Neural cell (in vitro differentiated cells): ENCODE data around the gene MUC6. TPM values are rescaled to one million over a fixed set of nuclear protein-coding genes. Genes with fewer than 3 reads are reported as not detected.

ENCODE experiments used
- H2AFZ ChIP-seq: fragments of 200-600, 300-800 bp; sonication (generic), shearing (Covaris generic); 2 replicates; pipeline ENCODE4 v1.6.0; 2014; ENCODE audit warnings: low read depth, mild to moderate bottlenecking, antibody characterized with exemption, low read length, moderate library complexity
- H3F3A ChIP-seq: fragments of 200-600 bp; shearing (Covaris generic); 2 replicates; pipeline ENCODE4 v1.6.1; 2016; ENCODE audit warnings: mild to moderate bottlenecking, moderate library complexity, mixed read lengths, antibody characterized with exemption, low read length; ENCODE audit not compliant: insufficient read depth, poor library complexity, severe bottlenecking
- H3K27ac ChIP-seq: fragments of 200-600, 300-800 bp; sonication (generic), shearing (Covaris generic); 2 replicates; pipeline ENCODE4 v1.5.1; 2014; ENCODE audit warnings: mild to moderate bottlenecking, low read length, moderate library complexity
- H3K27me3 ChIP-seq: fragments of 300-800, 200-600 bp; sonication (generic), shearing (Covaris generic); 2 replicates; pipeline ENCODE4 v1.6.0; 2014; ENCODE audit warnings: mild to moderate bottlenecking, low read depth, low read length, moderate library complexity; ENCODE audit not compliant: insufficient read depth
- H3K36me3 ChIP-seq: fragments of 300-800, 200-600 bp; sonication (generic), shearing (Covaris generic); 2 replicates; pipeline ENCODE4 v1.5.1; 2014; ENCODE audit warnings: mild to moderate bottlenecking, antibody characterized with exemption, low read length, moderate library complexity; ENCODE audit not compliant: insufficient read depth
- H3K4me2 ChIP-seq: fragments of 300-800, 200-600 bp; sonication (generic), shearing (Covaris generic); 2 replicates; pipeline ENCODE4 v1.6.0; 2014; ENCODE audit warnings: mild to moderate bottlenecking, low read length
- H3K4me3 ChIP-seq: fragments of 300-800, 200-600 bp; sonication (generic), shearing (Covaris generic); 2 replicates; pipeline ENCODE4 v1.5.1; 2014; ENCODE audit warnings: mild to moderate bottlenecking, low read length, moderate library complexity
- H3K79me2 ChIP-seq: fragments of 200-600 bp; shearing (Covaris generic); replicated peaks from 2 replicates; pipeline ENCODE4 v1.6.0; 2014; ENCODE audit warnings: mild to moderate bottlenecking, low read length, moderate library complexity; ENCODE audit not compliant: insufficient read depth
- H3K9ac ChIP-seq: fragments of 300-800, 200-600 bp; sonication (generic), shearing (Covaris generic); 2 replicates; pipeline ENCODE4 v1.6.1; 2016; ENCODE audit warnings: mild to moderate bottlenecking, low read length, mixed read lengths
- H3K9me2 ChIP-seq: fragments of 200-600 bp; shearing (Covaris generic); 2 replicates; pipeline ENCODE4 v1.6.1; 2016; ENCODE audit warnings: mild to moderate bottlenecking, low read length, mixed read lengths; ENCODE audit not compliant: insufficient read depth
- H3K9me3 ChIP-seq: fragments of 200-600, 300-800 bp; sonication (generic), shearing (Covaris generic); 2 replicates; pipeline ENCODE4 v1.6.1; 2016; ENCODE audit warnings: mild to moderate bottlenecking, mixed run types, low read length, moderate library complexity, mixed read lengths
- H4K20me1 ChIP-seq: fragments of 200-600 bp; shearing (Covaris generic); 2 replicates; pipeline ENCODE4 v1.6.1; 2016; ENCODE audit warnings: mild to moderate bottlenecking, mixed run types; ENCODE audit not compliant: insufficient read depth
- CTCF ChIP-seq: fragments of 450-650 bp; IDR thresholded peaks from 2 replicates; pipeline ENCODE4 v1.5.1; 2014; ENCODE audit warnings: antibody characterized with exemption, mild to moderate bottlenecking, moderate library complexity; ENCODE audit not compliant: poor library complexity, severe bottlenecking
- EP300 ChIP-seq: fragments of 450-650 bp; conservative IDR thresholded peaks from 2 replicates; pipeline ENCODE4 v1.6.1; 2014; ENCODE audit warnings: antibody characterized with exemption, mild to moderate bottlenecking, moderate library complexity; ENCODE audit not compliant: poor library complexity, severe bottlenecking
- EZH2 ChIP-seq: fragments of 200-600, 300-800 bp; shearing (Covaris generic), sonication (generic); IDR thresholded peaks from 2 replicates; pipeline ENCODE4 v1.6.1; 2014; ENCODE audit warnings: antibody characterized with exemption, low read length, borderline replicate concordance, mild to moderate bottlenecking; ENCODE audit not compliant: insufficient read depth, poor library complexity, severe bottlenecking
- MXI1 ChIP-seq: fragments of 450-650 bp; conservative IDR thresholded peaks from 2 replicates; pipeline ENCODE4 v1.6.1; 2014; ENCODE audit warnings: antibody characterized with exemption, mild to moderate bottlenecking; ENCODE audit not compliant: poor library complexity, severe bottlenecking
- POLR2AphosphoS5 ChIP-seq: IDR thresholded peaks from 2 replicates; pipeline ENCODE4 v1.6.1; 2012
- SMC3 ChIP-seq: fragments of 450-650 bp; conservative IDR thresholded peaks from 2 replicates; pipeline ENCODE4 v1.6.1; 2014; ENCODE audit warnings: antibody characterized with exemption, mild to moderate bottlenecking, moderate library complexity; ENCODE audit not compliant: poor library complexity
- TAF1 ChIP-seq: IDR thresholded peaks from 2 replicates; pipeline ENCODE4 v1.6.1; 2012; ENCODE audit warnings: low read depth
- polyA plus RNA-seq: library from polyadenylated mRNA; depleted of rRNA; stranded (reverse); fragments of >200 nt; gene quantifications from 2 replicates; pipeline ENCODE4 v1.2.3, GENCODE V29; 2014
- TF ChIP-seq, protein P1 (sequence below): IDR thresholded peaks from 2 replicates; pipeline ENCODE4 v1.6.1; 2012; ENCODE audit warnings: borderline replicate concordance

MUC6 gene
- polyA plus RNA-seq, 1 donor from 2014 or later: not detected

DNA sequence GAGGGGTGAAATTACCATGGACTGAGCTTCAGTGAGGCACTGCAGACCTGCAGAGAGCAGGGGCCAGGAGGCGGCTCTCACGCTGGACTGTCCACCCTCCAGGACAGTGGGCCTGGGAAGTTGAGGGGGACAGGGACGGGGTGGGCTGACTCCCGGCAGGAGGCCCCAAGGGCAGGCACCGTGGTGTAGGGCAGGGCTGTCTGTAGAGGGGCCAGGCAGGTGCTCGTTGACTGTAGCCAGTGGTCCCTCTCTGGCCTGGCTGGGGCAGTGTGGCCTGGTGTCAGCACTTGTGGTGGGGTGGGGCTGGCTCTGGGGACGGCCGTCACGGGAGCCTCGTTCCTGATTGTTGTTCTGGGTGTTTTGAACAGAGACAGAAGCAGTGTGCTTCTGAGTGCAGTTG lies 46.4 kb downstream of the MUC6 start (continued):
- TF ChIP-seq EP300: no peak
- no peak for TF ChIP-seq POLR2AphosphoS5

DNA sequence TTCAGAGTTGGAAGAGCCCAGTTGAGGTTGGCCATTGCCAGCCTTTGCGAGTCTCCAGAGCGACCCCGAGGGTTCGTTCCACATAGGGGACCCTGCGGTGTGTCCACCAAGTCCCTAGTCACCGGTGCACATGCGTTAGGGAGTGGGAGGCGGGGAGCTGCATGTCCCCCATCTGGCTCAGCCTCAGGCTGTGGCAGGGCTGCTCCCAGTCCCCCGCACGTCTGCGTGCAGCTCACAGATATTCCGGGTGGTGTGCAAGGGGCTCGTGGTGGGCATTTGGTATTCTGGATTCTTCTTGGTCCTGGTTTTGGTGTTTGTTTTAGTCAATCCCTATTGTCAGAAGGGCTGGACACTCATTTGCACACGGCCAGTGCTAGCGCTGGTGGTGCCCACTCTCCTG lies 48.8 kb downstream of the MUC6 start:
- no peaks in the 10 kb centered on the region for H3K36me3 ChIP-seq
- H3K27me3 ChIP-seq: no peaks in the 10 kb centered on the region
- H3K27ac ChIP-seq: no peak overlapping the region
- TF ChIP-seq POLR2AphosphoS5 (no peak), EP300 (no peak), CTCF (no peak)
- no peak overlapping the region for H3K9ac ChIP-seq
- H3K4me2 ChIP-seq: no peak overlapping the region
- no peaks in the 10 kb centered on the region for H4K20me1 ChIP-seq
- no peaks in the 10 kb centered on the region for H3K79me2 ChIP-seq
- no peak overlapping the region for H2AFZ ChIP-seq
- no peaks in the 10 kb centered on the region for H3K9me2 ChIP-seq
- H3F3A ChIP-seq: no peaks in the 10 kb centered on the region
- H3K4me3 ChIP-seq: no peak overlapping the region
- no peaks in the 10 kb centered on the region for H3K9me3 ChIP-seq

- Histone ChIP-seq H3K9me2 (no peaks in the 10 kb centered on the region), H3K9me3 (no peaks in the 10 kb centered on the region), H3F3A (no peaks in the 10 kb centered on the region), H3K79me2 (no peaks in the 10 kb centered on the region), H3K27ac (no peak overlapping the region), H3K4me3 (no peak overlapping the region), H3K36me3 (no peaks in the 10 kb centered on the region), H3K4me2 (no peak overlapping the region), H2AFZ (no peak overlapping the region), H3K9ac (no peak overlapping the region), H3K27me3 (no peaks in the 10 kb centered on the region), H4K20me1 (no peaks in the 10 kb centered on the region)
- no peak for TF ChIP-seq EZH2
- TF ChIP-seq, protein P1, sequence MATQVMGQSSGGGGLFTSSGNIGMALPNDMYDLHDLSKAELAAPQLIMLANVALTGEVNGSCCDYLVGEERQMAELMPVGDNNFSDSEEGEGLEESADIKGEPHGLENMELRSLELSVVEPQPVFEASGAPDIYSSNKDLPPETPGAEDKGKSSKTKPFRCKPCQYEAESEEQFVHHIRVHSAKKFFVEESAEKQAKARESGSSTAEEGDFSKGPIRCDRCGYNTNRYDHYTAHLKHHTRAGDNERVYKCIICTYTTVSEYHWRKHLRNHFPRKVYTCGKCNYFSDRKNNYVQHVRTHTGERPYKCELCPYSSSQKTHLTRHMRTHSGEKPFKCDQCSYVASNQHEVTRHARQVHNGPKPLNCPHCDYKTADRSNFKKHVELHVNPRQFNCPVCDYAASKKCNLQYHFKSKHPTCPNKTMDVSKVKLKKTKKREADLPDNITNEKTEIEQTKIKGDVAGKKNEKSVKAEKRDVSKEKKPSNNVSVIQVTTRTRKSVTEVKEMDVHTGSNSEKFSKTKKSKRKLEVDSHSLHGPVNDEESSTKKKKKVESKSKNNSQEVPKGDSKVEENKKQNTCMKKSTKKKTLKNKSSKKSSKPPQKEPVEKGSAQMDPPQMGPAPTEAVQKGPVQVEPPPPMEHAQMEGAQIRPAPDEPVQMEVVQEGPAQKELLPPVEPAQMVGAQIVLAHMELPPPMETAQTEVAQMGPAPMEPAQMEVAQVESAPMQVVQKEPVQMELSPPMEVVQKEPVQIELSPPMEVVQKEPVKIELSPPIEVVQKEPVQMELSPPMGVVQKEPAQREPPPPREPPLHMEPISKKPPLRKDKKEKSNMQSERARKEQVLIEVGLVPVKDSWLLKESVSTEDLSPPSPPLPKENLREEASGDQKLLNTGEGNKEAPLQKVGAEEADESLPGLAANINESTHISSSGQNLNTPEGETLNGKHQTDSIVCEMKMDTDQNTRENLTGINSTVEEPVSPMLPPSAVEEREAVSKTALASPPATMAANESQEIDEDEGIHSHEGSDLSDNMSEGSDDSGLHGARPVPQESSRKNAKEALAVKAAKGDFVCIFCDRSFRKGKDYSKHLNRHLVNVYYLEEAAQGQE: no peak
Measured at GRCh38 chr11:986952-987305, 49.6 kb downstream of the MUC6 start.

GRCh38 chr11:986270-986951 lies 50.1 kb downstream of the MUC6 start:
- no peak overlapping the region for H3K9ac ChIP-seq
- H3K36me3 ChIP-seq: no peaks in the 10 kb centered on the region
- H4K20me1 ChIP-seq: no peaks in the 10 kb centered on the region
- H3F3A ChIP-seq: no peaks in the 10 kb centered on the region
- no peaks in the 10 kb centered on the region for H3K9me2 ChIP-seq
- no peak overlapping the region for H3K27ac ChIP-seq
- no peak overlapping the region for H3K4me3 ChIP-seq
- H3K4me2 ChIP-seq: no peak overlapping the region
- no peak overlapping the region for H2AFZ ChIP-seq
- no peaks in the 10 kb centered on the region for H3K79me2 ChIP-seq
- no peaks in the 10 kb centered on the region for H3K27me3 ChIP-seq
- H3K9me3 ChIP-seq: no peaks in the 10 kb centered on the region
- TF ChIP-seq POLR2AphosphoS5 (no peak), SMC3 (no peak), EP300 (no peak), EZH2 (no peak), MXI1 (no peak), CTCF (no peak), TAF1 (no peak)
- TF ChIP-seq, protein P1: no peak
